Neural cell (in vitro differentiated cells): ENCODE results near the gene SYT1. TPM values are rescaled to one million over a fixed set of nuclear protein-coding genes. Genes with fewer than 3 reads are reported as not detected.

Experiments used
- H2AFZ ChIP-seq: fragments of 200-600, 300-800 bp; sonication (generic), shearing (Covaris generic); 2 replicates; pipeline ENCODE4 v1.6.0; 2014; ENCODE audit warnings: low read depth, mild to moderate bottlenecking, antibody characterized with exemption, low read length, moderate library complexity
- H3F3A ChIP-seq: fragments of 200-600 bp; shearing (Covaris generic); 2 replicates; pipeline ENCODE4 v1.6.1; 2016; ENCODE audit warnings: mild to moderate bottlenecking, moderate library complexity, mixed read lengths, antibody characterized with exemption, low read length; ENCODE audit not compliant: insufficient read depth, poor library complexity, severe bottlenecking
- H3K27ac ChIP-seq: fragments of 200-600, 300-800 bp; sonication (generic), shearing (Covaris generic); 2 replicates; pipeline ENCODE4 v1.5.1; 2014; ENCODE audit warnings: mild to moderate bottlenecking, low read length, moderate library complexity
- H3K27me3 ChIP-seq: fragments of 300-800, 200-600 bp; sonication (generic), shearing (Covaris generic); 2 replicates; pipeline ENCODE4 v1.6.0; 2014; ENCODE audit warnings: mild to moderate bottlenecking, low read depth, low read length, moderate library complexity; ENCODE audit not compliant: insufficient read depth
- H3K36me3 ChIP-seq: fragments of 300-800, 200-600 bp; sonication (generic), shearing (Covaris generic); 2 replicates; pipeline ENCODE4 v1.5.1; 2014; ENCODE audit warnings: mild to moderate bottlenecking, antibody characterized with exemption, low read length, moderate library complexity; ENCODE audit not compliant: insufficient read depth
- H3K4me2 ChIP-seq: fragments of 300-800, 200-600 bp; sonication (generic), shearing (Covaris generic); 2 replicates; pipeline ENCODE4 v1.6.0; 2014; ENCODE audit warnings: mild to moderate bottlenecking, low read length
- H3K4me3 ChIP-seq: fragments of 300-800, 200-600 bp; sonication (generic), shearing (Covaris generic); 2 replicates; pipeline ENCODE4 v1.5.1; 2014; ENCODE audit warnings: mild to moderate bottlenecking, low read length, moderate library complexity
- H3K79me2 ChIP-seq: fragments of 200-600 bp; shearing (Covaris generic); replicated peaks from 2 replicates; pipeline ENCODE4 v1.6.0; 2014; ENCODE audit warnings: mild to moderate bottlenecking, low read length, moderate library complexity; ENCODE audit not compliant: insufficient read depth
- H3K9ac ChIP-seq: fragments of 300-800, 200-600 bp; sonication (generic), shearing (Covaris generic); 2 replicates; pipeline ENCODE4 v1.6.1; 2016; ENCODE audit warnings: mild to moderate bottlenecking, low read length, mixed read lengths
- H3K9me2 ChIP-seq: fragments of 200-600 bp; shearing (Covaris generic); 2 replicates; pipeline ENCODE4 v1.6.1; 2016; ENCODE audit warnings: mild to moderate bottlenecking, low read length, mixed read lengths; ENCODE audit not compliant: insufficient read depth
- H3K9me3 ChIP-seq: fragments of 200-600, 300-800 bp; sonication (generic), shearing (Covaris generic); 2 replicates; pipeline ENCODE4 v1.6.1; 2016; ENCODE audit warnings: mild to moderate bottlenecking, mixed run types, low read length, moderate library complexity, mixed read lengths
- H4K20me1 ChIP-seq: fragments of 200-600 bp; shearing (Covaris generic); 2 replicates; pipeline ENCODE4 v1.6.1; 2016; ENCODE audit warnings: mild to moderate bottlenecking, mixed run types; ENCODE audit not compliant: insufficient read depth
- EP300 ChIP-seq: fragments of 450-650 bp; conservative IDR thresholded peaks from 2 replicates; pipeline ENCODE4 v1.6.1; 2014; ENCODE audit warnings: antibody characterized with exemption, mild to moderate bottlenecking, moderate library complexity; ENCODE audit not compliant: poor library complexity, severe bottlenecking
- EZH2 ChIP-seq: fragments of 200-600, 300-800 bp; shearing (Covaris generic), sonication (generic); IDR thresholded peaks from 2 replicates; pipeline ENCODE4 v1.6.1; 2014; ENCODE audit warnings: antibody characterized with exemption, low read length, borderline replicate concordance, mild to moderate bottlenecking; ENCODE audit not compliant: insufficient read depth, poor library complexity, severe bottlenecking
- MXI1 ChIP-seq: fragments of 450-650 bp; conservative IDR thresholded peaks from 2 replicates; pipeline ENCODE4 v1.6.1; 2014; ENCODE audit warnings: antibody characterized with exemption, mild to moderate bottlenecking; ENCODE audit not compliant: poor library complexity, severe bottlenecking
- POLR2AphosphoS5 ChIP-seq: IDR thresholded peaks from 2 replicates; pipeline ENCODE4 v1.6.1; 2012
- RAD21 ChIP-seq: fragments of 450-650 bp; conservative IDR thresholded peaks from 2 replicates; pipeline ENCODE4 v1.6.1; 2014; ENCODE audit warnings: antibody characterized with exemption, mild to moderate bottlenecking, moderate library complexity
- REST ChIP-seq: IDR thresholded peaks from 2 replicates; pipeline ENCODE4 v1.6.1; 2012; ENCODE audit warnings: borderline replicate concordance
- SMC3 ChIP-seq: fragments of 450-650 bp; conservative IDR thresholded peaks from 2 replicates; pipeline ENCODE4 v1.6.1; 2014; ENCODE audit warnings: antibody characterized with exemption, mild to moderate bottlenecking, moderate library complexity; ENCODE audit not compliant: poor library complexity
- TAF1 ChIP-seq: IDR thresholded peaks from 2 replicates; pipeline ENCODE4 v1.6.1; 2012; ENCODE audit warnings: low read depth
- polyA plus RNA-seq: library from polyadenylated mRNA; depleted of rRNA; stranded (reverse); fragments of >200 nt; gene quantifications from 2 replicates; pipeline ENCODE4 v1.2.3, GENCODE V29; 2014
- TF ChIP-seq, protein P1 (sequence below): fragments of 450-650 bp; IDR thresholded peaks from 2 replicates; pipeline ENCODE4 v1.5.1; 2014; ENCODE audit warnings: antibody characterized with exemption, mild to moderate bottlenecking, moderate library complexity; ENCODE audit not compliant: poor library complexity, severe bottlenecking

The SYT1 gene
- polyA plus RNA-seq, 1 donor from 2014 or later = 103 TPM

- no peak overlapping the region for H3K4me2 ChIP-seq
- no peak overlapping the region for H3K27ac ChIP-seq
- H3F3A ChIP-seq = no peaks in the 10 kb centered on the region
- no peak overlapping the region for H3K9ac ChIP-seq
- no peaks in the 10 kb centered on the region for H3K27me3 ChIP-seq
- H3K9me2 ChIP-seq = no peaks in the 10 kb centered on the region
- H3K79me2 ChIP-seq = no peaks in the 10 kb centered on the region
- no peak overlapping the region for H2AFZ ChIP-seq
- no peaks in the 10 kb centered on the region for H3K9me3 ChIP-seq
- TF ChIP-seq REST (no peak), POLR2AphosphoS5 (no peak), SMC3 (no peak)
- TF ChIP-seq, protein P1, sequence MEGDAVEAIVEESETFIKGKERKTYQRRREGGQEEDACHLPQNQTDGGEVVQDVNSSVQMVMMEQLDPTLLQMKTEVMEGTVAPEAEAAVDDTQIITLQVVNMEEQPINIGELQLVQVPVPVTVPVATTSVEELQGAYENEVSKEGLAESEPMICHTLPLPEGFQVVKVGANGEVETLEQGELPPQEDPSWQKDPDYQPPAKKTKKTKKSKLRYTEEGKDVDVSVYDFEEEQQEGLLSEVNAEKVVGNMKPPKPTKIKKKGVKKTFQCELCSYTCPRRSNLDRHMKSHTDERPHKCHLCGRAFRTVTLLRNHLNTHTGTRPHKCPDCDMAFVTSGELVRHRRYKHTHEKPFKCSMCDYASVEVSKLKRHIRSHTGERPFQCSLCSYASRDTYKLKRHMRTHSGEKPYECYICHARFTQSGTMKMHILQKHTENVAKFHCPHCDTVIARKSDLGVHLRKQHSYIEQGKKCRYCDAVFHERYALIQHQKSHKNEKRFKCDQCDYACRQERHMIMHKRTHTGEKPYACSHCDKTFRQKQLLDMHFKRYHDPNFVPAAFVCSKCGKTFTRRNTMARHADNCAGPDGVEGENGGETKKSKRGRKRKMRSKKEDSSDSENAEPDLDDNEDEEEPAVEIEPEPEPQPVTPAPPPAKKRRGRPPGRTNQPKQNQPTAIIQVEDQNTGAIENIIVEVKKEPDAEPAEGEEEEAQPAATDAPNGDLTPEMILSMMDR = no peak
- no peaks in the 10 kb centered on the region for H4K20me1 ChIP-seq
- H3K4me3 ChIP-seq = no peak overlapping the region
- H3K36me3 ChIP-seq = no peaks in the 10 kb centered on the region
Observed at GRCh38 chr12:79415321-79415720, 550.7 kb downstream of the SYT1 start.

GRCh38 chr12:79415746-79416435 is 551.3 kb downstream of the SYT1 start:
- TF ChIP-seq EZH2 (no peak), REST (no peak), RAD21 (no peak), EP300 (no peak), TAF1 (no peak), SMC3 (no peak), MXI1 (no peak), POLR2AphosphoS5 (no peak)
- TF ChIP-seq, protein P1 = no peak
- Histone ChIP-seq H3K36me3 (no peaks in the 10 kb centered on the region), H3K27ac (no peak overlapping the region), H3K79me2 (no peaks in the 10 kb centered on the region), H4K20me1 (no peaks in the 10 kb centered on the region), H3K9me3 (no peaks in the 10 kb centered on the region), H3K4me3 (no peak overlapping the region), H3K27me3 (no peaks in the 10 kb centered on the region), H3K9ac (no peak overlapping the region), H3K4me2 (no peak overlapping the region), H3F3A (no peaks in the 10 kb centered on the region), H3K9me2 (no peaks in the 10 kb centered on the region), H2AFZ (no peak overlapping the region)
